Measurements from ENCODE around the gene FAM174C. TPM values are rescaled to one million over a fixed set of nuclear protein-coding genes. Genes with fewer than 3 reads are reported as not detected.

The FAM174C gene
- total and polyA plus RNA-seq, 10 of the 15 experiments (the other 5 are each of a cell fraction or from before 2014, with no cell fraction given), result 0.89 to 94.6 (median 43.6) TPM

DNA sequence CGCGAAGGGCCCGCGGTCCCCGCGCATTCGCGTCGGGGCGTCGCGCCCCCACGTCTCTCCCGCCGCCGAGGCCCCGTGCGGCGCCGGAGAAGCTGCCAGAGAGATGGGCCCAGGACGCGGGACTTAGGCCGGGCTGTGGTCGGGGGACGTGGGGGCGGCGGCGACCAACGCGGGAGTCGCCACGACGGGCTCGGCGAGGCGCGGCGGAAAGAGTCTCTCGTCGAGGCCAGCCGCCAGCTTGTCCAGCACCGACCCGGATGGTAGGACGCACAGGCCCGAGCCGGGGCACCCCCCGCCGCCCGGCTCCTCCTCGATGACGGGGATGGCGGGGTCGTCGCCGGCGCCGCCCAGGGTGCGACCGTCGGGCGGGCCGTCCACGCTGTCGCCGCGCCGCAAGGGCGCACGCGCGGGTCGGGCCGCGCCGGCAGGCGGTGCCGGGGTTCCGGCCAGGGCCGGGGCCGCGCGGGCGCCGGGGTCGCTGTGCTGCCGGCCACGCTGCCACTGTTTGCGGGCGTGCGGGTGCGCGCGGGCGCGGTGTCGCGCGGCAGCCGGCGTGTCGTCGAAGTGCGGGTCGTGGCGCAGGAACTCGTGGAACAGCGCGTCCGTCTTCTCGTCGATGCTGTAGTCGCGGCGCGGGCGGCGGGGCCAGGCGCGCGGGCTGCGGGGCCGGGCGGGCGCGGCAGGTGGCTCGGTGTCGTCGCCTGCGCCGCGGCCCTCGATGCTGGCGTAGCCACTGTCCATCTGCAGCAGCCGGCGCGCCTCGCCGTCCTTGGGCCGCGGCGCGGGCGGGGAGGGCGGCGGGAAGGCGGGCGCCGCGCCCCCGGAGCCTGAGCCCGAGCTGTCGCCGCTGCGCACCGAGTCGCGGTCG, 46.0 kb upstream of the FAM174C start:
- ChIA-PET RAD21 (ENCODE audit: unreplicated experiment) (no interaction called here), SMC1A (ENCODE audit: uncharacterized antibody, unreplicated experiment) (no interaction called here), CTCF (no interaction called here), POLR2A (no interaction called here)
- Histone ChIP-seq H3K4me2 (ENCODE audit: control insufficient read depth, insufficient read depth) (no peak overlapping the region), H3K4me1 (ENCODE audit: control insufficient read depth, insufficient read depth, low read length) (no peaks in the 10 kb centered on the region), H3K27ac (ENCODE audit: control insufficient read depth, insufficient read depth) (no peak overlapping the region), H3K79me2 (ENCODE audit: control insufficient read depth, insufficient read depth, low read length) (no peaks in the 10 kb centered on the region), H3K27me3 (replicated peaks in 1 of 2; ENCODE audit: control insufficient read depth in 2 of 2, insufficient read depth in 2 of 2, low read length in 1 of 2) (no peaks in the 10 kb centered on the region), H3K9ac (ENCODE audit: control insufficient read depth, insufficient read depth, low read length) (no peak overlapping the region), H3K4me3 (no peak overlapping the region), H3K36me3 (ENCODE audit: control insufficient read depth in 2 of 2, insufficient read depth in 2 of 2, low read length in 1 of 2) (peaks cover 0 to 3% of the 10 kb centered on the region in 2 experiments; a peak in 2 of 4 replicates), H2AFZ (ENCODE audit: control insufficient read depth, low read depth, low read length) (no peak overlapping the region), H4K20me1 (ENCODE audit: control insufficient read depth, insufficient read depth) (no peaks in the 10 kb centered on the region), H3K9me3 (replicated peaks; ENCODE audit: control insufficient read depth, insufficient read depth, low read length) (no peaks in the 10 kb centered on the region)
- in situ Hi-C loops (cut with MboI), result no loop called here
- 98% methylated on average over 29 of the region's 158 CpGs for WGBS (ENCODE audit: insufficient coverage, insufficient replicate concordance, low lambda C conversion rate, missing lambda C conversion rate)
- DNase-seq (ENCODE audit: low read depth, low spot score), result no peak
- intact Hi-C loops (cut with micrococcal nuclease; ENCODE audit: unreplicated experiment), result no loop called here
- no TSS peak for BruUV-seq (replicated peaks)
- FAIRE-seq, result no peak
- TF ChIP-seq, protein P1, sequence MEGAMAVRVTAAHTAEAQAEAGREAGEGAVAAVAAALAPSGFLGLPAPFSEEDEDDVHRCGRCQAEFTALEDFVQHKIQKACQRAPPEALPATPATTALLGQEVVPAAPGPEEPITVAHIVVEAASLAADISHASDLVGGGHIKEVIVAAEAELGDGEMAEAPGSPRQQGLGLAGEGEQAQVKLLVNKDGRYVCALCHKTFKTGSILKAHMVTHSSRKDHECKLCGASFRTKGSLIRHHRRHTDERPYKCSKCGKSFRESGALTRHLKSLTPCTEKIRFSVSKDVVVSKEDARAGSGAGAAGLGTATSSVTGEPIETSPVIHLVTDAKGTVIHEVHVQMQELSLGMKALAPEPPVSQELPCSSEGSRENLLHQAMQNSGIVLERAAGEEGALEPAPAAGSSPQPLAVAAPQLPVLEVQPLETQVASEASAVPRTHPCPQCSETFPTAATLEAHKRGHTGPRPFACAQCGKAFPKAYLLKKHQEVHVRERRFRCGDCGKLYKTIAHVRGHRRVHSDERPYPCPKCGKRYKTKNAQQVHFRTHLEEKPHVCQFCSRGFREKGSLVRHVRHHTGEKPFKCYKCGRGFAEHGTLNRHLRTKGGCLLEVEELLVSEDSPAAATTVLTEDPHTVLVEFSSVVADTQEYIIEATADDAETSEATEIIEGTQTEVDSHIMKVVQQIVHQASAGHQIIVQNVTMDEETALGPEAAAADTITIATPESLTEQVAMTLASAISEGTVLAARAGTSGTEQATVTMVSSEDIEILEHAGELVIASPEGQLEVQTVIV (IDR thresholded peaks at IDR 0.05; ENCODE audit: borderline replicate concordance, partially characterized antibody), result no peak
- TF ChIP-seq TAF1 (IDR thresholded peaks at IDR 0.05; ENCODE audit: borderline replicate concordance, low read depth, low read length) (no peak), CEBPB (IDR thresholded peaks at IDR 0.05; ENCODE audit: borderline replicate concordance in 1 of 2, low read depth in 2 of 2, low read length in 2 of 2) (no peak), RUNX3 (IDR thresholded peaks at IDR 0.05; ENCODE audit: low read length) (no peak), POLR2AphosphoS2 (IDR thresholded peaks at IDR 0.05; ENCODE audit: low read depth, low read length) (no peak), ZSCAN29 (IDR thresholded peaks at IDR 0.05) (no peak), BRCA1 (IDR thresholded peaks at IDR 0.05; ENCODE audit: low read depth, low read length) (no peak), WRNIP1 (IDR thresholded peaks at IDR 0.05; ENCODE audit: borderline replicate concordance, low read depth, low read length) (no peak), IRF4 (IDR thresholded peaks at IDR 0.05; ENCODE audit: low read depth, low read length) (no peak), BMI1 (IDR thresholded peaks at IDR 0.05; ENCODE audit: borderline replicate concordance) (no peak), MYC (IDR thresholded peaks at IDR 0.05; ENCODE audit: insufficient read depth, insufficient read length, insufficient replicate concordance, low read length, severe bottlenecking) (no peak)
- TF ChIP-seq, protein P2, sequence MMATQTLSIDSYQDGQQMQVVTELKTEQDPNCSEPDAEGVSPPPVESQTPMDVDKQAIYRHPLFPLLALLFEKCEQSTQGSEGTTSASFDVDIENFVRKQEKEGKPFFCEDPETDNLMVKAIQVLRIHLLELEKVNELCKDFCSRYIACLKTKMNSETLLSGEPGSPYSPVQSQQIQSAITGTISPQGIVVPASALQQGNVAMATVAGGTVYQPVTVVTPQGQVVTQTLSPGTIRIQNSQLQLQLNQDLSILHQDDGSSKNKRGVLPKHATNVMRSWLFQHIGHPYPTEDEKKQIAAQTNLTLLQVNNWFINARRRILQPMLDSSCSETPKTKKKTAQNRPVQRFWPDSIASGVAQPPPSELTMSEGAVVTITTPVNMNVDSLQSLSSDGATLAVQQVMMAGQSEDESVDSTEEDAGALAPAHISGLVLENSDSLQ (IDR thresholded peaks at IDR 0.05), result no peak
- TF ChIP-seq, protein P3, sequence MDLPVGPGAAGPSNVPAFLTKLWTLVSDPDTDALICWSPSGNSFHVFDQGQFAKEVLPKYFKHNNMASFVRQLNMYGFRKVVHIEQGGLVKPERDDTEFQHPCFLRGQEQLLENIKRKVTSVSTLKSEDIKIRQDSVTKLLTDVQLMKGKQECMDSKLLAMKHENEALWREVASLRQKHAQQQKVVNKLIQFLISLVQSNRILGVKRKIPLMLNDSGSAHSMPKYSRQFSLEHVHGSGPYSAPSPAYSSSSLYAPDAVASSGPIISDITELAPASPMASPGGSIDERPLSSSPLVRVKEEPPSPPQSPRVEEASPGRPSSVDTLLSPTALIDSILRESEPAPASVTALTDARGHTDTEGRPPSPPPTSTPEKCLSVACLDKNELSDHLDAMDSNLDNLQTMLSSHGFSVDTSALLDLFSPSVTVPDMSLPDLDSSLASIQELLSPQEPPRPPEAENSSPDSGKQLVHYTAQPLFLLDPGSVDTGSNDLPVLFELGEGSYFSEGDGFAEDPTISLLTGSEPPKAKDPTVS (IDR thresholded peaks at IDR 0.05; ENCODE audit: low read depth, low read length), result no peak
- TF ChIP-seq, protein P4, sequence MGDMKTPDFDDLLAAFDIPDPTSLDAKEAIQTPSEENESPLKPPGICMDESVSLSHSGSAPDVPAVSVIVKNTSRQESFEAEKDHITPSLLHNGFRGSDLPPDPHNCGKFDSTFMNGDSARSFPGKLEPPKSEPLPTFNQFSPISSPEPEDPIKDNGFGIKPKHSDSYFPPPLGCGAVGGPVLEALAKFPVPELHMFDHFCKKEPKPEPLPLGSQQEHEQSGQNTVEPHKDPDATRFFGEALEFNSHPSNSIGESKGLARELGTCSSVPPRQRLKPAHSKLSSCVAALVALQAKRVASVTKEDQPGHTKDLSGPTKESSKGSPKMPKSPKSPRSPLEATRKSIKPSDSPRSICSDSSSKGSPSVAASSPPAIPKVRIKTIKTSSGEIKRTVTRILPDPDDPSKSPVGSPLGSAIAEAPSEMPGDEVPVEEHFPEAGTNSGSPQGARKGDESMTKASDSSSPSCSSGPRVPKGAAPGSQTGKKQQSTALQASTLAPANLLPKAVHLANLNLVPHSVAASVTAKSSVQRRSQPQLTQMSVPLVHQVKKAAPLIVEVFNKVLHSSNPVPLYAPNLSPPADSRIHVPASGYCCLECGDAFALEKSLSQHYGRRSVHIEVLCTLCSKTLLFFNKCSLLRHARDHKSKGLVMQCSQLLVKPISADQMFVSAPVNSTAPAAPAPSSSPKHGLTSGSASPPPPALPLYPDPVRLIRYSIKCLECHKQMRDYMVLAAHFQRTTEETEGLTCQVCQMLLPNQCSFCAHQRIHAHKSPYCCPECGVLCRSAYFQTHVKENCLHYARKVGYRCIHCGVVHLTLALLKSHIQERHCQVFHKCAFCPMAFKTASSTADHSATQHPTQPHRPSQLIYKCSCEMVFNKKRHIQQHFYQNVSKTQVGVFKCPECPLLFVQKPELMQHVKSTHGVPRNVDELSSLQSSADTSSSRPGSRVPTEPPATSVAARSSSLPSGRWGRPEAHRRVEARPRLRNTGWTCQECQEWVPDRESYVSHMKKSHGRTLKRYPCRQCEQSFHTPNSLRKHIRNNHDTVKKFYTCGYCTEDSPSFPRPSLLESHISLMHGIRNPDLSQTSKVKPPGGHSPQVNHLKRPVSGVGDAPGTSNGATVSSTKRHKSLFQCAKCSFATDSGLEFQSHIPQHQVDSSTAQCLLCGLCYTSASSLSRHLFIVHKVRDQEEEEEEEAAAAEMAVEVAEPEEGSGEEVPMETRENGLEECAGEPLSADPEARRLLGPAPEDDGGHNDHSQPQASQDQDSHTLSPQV (IDR thresholded peaks at IDR 0.05), result no peak
- ATAC-seq, result no peak

Data from GM12878 (cell line).